Smooth muscle cell (in vitro differentiated cells): ENCODE data around the gene DNAJC9. TPM values are rescaled to one million over a fixed set of nuclear protein-coding genes. Genes with fewer than 3 reads are reported as not detected.

Experiments used
- DNase-seq: peaks from one replicate; lab custom pipeline; 2025; ENCODE audit not compliant: unreplicated experiment; lab: John Stamatoyannopoulos, UW
- H2AFZ ChIP-seq: fragments of 200-600 bp; sonication (generic); 2 replicates; pipeline ENCODE4 v1.6.0; 2016; ENCODE audit warnings: antibody characterized with exemption, low read depth, mild to moderate bottlenecking
- H3F3A ChIP-seq: fragments of 200-600 bp; sonication (generic); 2 replicates; pipeline ENCODE4 v1.6.0; 2017; ENCODE audit warnings: antibody characterized with exemption, low read depth
- H3K27ac ChIP-seq: fragments of 200-600 bp; sonication (generic); 2 replicates; pipeline ENCODE4 v1.5.1; 2016; ENCODE audit warnings: low read depth, mild to moderate bottlenecking
- H3K27me3 ChIP-seq: fragments of 200-600 bp; sonication (generic); 2 replicates; pipeline ENCODE4 v1.6.1; 2016; ENCODE audit warnings: low read depth, mild to moderate bottlenecking
- H3K36me3 ChIP-seq: fragments of 200-600 bp; sonication (generic); 2 replicates; pipeline ENCODE4 v1.5.1; 2016; ENCODE audit warnings: low read depth
- H3K4me1 ChIP-seq: fragments of 200-600 bp; sonication (generic); 2 replicates; pipeline ENCODE4 v1.5.1; 2016; ENCODE audit warnings: low read depth
- H3K4me2 ChIP-seq: fragments of 200-600 bp; sonication (generic); 2 replicates; pipeline ENCODE4 v1.6.0; 2016; ENCODE audit warnings: mild to moderate bottlenecking
- H3K4me3 ChIP-seq: fragments of 200-600 bp; sonication (generic); 2 replicates; pipeline ENCODE4 v1.5.1; 2016; ENCODE audit warnings: mild to moderate bottlenecking
- H3K79me2 ChIP-seq: fragments of 200-600 bp; sonication (generic); 2 replicates; pipeline ENCODE4 v1.6.0; 2016; ENCODE audit warnings: low read depth, mild to moderate bottlenecking
- H3K9ac ChIP-seq: fragments of 200-600 bp; sonication (generic); 2 replicates; pipeline ENCODE4 v1.6.0; 2016; ENCODE audit warnings: low read depth
- H3K9me3 ChIP-seq: fragments of 200-600 bp; sonication (generic); replicated peaks from 2 replicates; pipeline ENCODE4 v1.5.1; 2016; ENCODE audit warnings: low read depth
- H4K20me1 ChIP-seq: fragments of 200-600 bp; sonication (generic); 2 replicates; pipeline ENCODE4 v1.6.0; 2016; ENCODE audit warnings: low read depth
- CTCF ChIP-seq: fragments of 200-600 bp; sonication (generic); IDR thresholded peaks from 2 replicates; pipeline ENCODE4 v1.5.1; 2017; ENCODE audit warnings: borderline replicate concordance, mild to moderate bottlenecking, antibody characterized with exemption; ENCODE audit not compliant: insufficient read depth, poor library complexity, severe bottlenecking
- WGBS: methylation state at CpG from one replicate; pipeline ENCODE4 v1.1.7; 2016; ENCODE audit warnings: low lambda C conversion rate; 5-methylcytosine and 5-hydroxymethylcytosine counted together
- polyA plus RNA-seq: library from polyadenylated mRNA; unstranded; fragments of >200 nt; fragmentation: Nextera tagmentation; extraction: Ambion mirVana; gene quantifications from 2 replicates; pipeline ENCODE4 v1.2.1, GENCODE V29; 2016
- total RNA-seq: library from RNA; depleted of rRNA; stranded (reverse); fragments of >200 nt; gene quantifications from 2 replicates; pipeline ENCODE4 v1.2.3, GENCODE V29; 2014

Gene DNAJC9
- total and polyA plus RNA-seq, 2 experiments from 2014 or later: 19.7 to 22.1 TPM

DNA sequence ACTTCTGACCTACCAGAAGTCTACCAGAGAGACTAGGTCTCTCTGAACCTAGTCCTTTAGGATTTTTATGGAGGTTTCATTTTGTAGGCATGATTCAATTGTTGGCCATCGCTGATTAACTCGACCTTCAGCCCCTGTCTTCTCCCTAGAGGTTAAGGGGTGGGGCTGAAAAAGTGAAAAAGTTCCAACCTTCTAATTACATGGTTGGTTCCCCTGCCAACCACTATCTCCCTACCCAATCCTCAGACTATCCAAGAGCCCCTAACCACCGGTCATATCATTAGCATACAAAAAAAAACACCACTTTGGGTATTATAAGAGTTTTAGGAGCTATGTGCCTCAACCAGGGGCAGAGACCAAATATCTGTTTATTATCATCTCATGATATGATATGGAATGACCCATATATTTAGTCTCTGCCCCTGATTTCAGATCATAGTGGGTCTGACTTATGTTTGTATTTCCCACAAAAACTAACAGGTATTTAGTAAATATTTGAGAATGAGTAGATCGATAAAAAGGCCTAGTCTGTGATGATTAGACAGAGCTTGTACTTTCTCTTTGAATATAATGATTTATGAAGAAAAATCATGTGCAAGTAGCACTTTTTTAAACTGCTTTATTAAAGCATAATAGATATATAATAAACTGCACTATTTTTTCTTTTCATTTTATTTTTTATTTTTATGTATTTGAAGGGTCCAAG, 35.8 kb downstream of the DNAJC9 start:
- no peak overlapping the region for H3K9ac ChIP-seq
- WGBS: 97% methylated on average over 4 of the region's 4 CpGs
- no peak for DNase-seq

DNA sequence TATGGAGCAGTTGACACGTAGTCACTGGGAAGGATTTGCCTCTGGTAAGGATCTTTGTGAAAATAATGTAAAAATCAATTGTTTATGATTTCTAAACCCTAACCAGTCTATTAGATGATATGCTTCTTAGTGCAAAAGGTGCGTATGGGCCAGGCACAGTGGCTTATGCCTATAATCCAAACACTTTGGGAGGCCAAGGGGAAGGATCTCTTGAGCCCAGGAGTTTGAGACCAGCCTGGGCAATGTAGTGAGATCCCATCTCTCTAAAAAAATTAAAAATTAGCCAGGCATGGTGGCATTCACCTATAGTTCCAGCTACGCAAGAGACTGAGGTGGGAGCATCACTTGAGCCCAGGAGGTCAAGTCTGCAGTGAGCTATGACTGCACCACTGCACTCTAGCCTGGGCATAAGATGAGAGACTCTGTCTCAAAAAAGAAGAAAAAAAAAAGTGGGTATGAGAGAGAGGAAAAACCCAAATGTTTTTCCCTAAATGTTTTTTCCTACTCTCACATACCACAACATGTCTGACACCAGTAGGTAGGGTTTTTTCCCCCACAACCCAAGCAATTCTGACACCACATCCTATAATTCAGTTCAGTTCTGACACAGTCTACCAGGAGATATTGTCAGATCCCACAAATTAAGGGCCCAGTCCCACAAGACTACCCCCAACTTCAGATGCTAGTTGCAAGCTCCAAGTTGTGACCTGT, 36.5 kb downstream of the DNAJC9 start:
- peaks cover 3% of the 10 kb centered on the region for H3K36me3 ChIP-seq

More for the DNA sequence above, 35.8 kb downstream of the DNAJC9 start:
- TF ChIP-seq CTCF: no peak
- no peak overlapping the region for H3K27ac ChIP-seq
- H3K79me2 ChIP-seq: no peaks in the 10 kb centered on the region
- H3K9me3 ChIP-seq: no peaks in the 10 kb centered on the region
- no peaks in the 10 kb centered on the region for H3K27me3 ChIP-seq
- H3K36me3 ChIP-seq: peaks cover 3% of the 10 kb centered on the region
- no peak overlapping the region for H2AFZ ChIP-seq
- no peak overlapping the region for H3K4me3 ChIP-seq
- no peaks in the 10 kb centered on the region for H3K4me1 ChIP-seq
- H3K4me2 ChIP-seq: no peak overlapping the region
- no peaks in the 10 kb centered on the region for H4K20me1 ChIP-seq
- no peaks in the 10 kb centered on the region for H3F3A ChIP-seq

GRCh38 chr10:73209705-73210104, 37.4 kb downstream of the DNAJC9 start:
- no peaks in the 10 kb centered on the region for H3K4me1 ChIP-seq
- no peak overlapping the region for H3K4me3 ChIP-seq
- no peak overlapping the region for H3K4me2 ChIP-seq
- H3K27ac ChIP-seq: no peak overlapping the region
- H2AFZ ChIP-seq: no peak overlapping the region
- H3F3A ChIP-seq: no peaks in the 10 kb centered on the region
- no peaks in the 10 kb centered on the region for H3K9me3 ChIP-seq
- peaks cover 3% of the 10 kb centered on the region for H3K36me3 ChIP-seq
- 87% methylated on average over 1 of the region's 1 CpG for WGBS
- no peak overlapping the region for H3K9ac ChIP-seq
- no peaks in the 10 kb centered on the region for H4K20me1 ChIP-seq
- TF ChIP-seq CTCF: no peak
- no peaks in the 10 kb centered on the region for H3K27me3 ChIP-seq
- no peak for DNase-seq
- no peaks in the 10 kb centered on the region for H3K79me2 ChIP-seq

More for the DNA sequence above, 36.5 kb downstream of the DNAJC9 start:
- no peaks in the 10 kb centered on the region for H4K20me1 ChIP-seq
- no peak for DNase-seq
- H3K27me3 ChIP-seq: no peaks in the 10 kb centered on the region
- H3K4me2 ChIP-seq: no peak overlapping the region
- no peaks in the 10 kb centered on the region for H3F3A ChIP-seq
- H3K4me1 ChIP-seq: no peaks in the 10 kb centered on the region
- no peak overlapping the region for H3K4me3 ChIP-seq
- H3K27ac ChIP-seq: no peak overlapping the region
- no peak overlapping the region for H3K9ac ChIP-seq
- H3K9me3 ChIP-seq: no peaks in the 10 kb centered on the region
- TF ChIP-seq CTCF: no peak
- no peak overlapping the region for H2AFZ ChIP-seq
- 95% methylated on average over 3 of the region's 3 CpGs for WGBS
- H3K79me2 ChIP-seq: no peaks in the 10 kb centered on the region
